Measurements from ENCODE around the gene ST3GAL2. TPM values are rescaled to one million over a fixed set of nuclear protein-coding genes. Genes with fewer than 3 reads are reported as not detected.

ST3GAL2 gene
- polyA plus RNA-seq, 2 of the 4 experiments (the other 2 are of a cell fraction), result 11.1 to 16.3 TPM

DNA sequence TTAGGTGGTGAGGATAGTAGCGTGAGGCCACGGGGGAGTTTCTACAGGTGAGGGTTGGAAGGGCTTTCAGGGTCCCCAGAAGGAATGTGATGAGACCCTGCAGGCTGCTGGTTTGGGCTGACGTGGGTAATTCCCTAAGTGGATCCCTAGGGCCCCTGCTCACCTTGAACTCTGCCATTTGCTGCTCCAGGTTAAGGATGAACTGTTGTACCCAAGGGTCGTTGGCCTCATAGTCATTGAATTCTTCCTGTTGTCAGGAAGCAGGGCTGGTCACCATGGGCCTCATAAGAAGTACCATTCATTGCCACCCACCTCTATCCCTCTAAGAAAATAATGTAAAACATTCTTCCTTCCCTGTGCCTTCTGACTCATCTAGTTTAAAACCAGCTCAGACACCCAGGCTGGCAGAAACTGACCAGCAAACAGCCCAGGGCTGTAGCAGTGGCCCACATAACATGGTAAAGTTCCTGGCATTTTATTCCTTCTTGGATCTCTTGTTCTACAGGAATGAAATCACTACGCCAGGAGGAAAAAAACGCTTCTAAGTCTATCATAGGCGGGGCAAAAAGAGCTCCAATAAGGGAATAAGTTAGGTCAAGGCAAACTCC, 43.1 kb upstream of the ST3GAL2 start:
- TF ChIP-seq ZNF302 (CRISPR knock-in tag; IDR thresholded peaks at IDR 0.05) (no peak), BHLHE40 (IDR thresholded peaks at IDR 0.05; ENCODE audit: low read depth, low read length) (no peak), EHMT2 (IDR thresholded peaks at IDR 0.05; ENCODE audit: low read depth) (no peak), CEBPB (IDR thresholded peaks at IDR 0.05) (no peak), JUN (IDR thresholded peaks at IDR 0.05) (no peak), FOSL2 (IDR thresholded peaks at IDR 0.05) (no peak), FOSL2 (CRISPR knock-in tag; IDR thresholded peaks at IDR 0.05) (no peak), CBX2 (IDR thresholded peaks at IDR 0.05; ENCODE audit: borderline replicate concordance, low read depth) (no peak), ZSCAN20 (CRISPR knock-in tag; IDR thresholded peaks at IDR 0.05) (no peak), MYC (IDR thresholded peaks at IDR 0.05; ENCODE audit: borderline replicate concordance, low read length) (no peak)
- TF ChIP-seq, protein P1, sequence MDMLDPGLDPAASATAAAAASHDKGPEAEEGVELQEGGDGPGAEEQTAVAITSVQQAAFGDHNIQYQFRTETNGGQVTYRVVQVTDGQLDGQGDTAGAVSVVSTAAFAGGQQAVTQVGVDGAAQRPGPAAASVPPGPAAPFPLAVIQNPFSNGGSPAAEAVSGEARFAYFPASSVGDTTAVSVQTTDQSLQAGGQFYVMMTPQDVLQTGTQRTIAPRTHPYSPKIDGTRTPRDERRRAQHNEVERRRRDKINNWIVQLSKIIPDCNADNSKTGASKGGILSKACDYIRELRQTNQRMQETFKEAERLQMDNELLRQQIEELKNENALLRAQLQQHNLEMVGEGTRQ (IDR thresholded peaks at IDR 0.05), result no peak
- TF ChIP-seq, protein P2, sequence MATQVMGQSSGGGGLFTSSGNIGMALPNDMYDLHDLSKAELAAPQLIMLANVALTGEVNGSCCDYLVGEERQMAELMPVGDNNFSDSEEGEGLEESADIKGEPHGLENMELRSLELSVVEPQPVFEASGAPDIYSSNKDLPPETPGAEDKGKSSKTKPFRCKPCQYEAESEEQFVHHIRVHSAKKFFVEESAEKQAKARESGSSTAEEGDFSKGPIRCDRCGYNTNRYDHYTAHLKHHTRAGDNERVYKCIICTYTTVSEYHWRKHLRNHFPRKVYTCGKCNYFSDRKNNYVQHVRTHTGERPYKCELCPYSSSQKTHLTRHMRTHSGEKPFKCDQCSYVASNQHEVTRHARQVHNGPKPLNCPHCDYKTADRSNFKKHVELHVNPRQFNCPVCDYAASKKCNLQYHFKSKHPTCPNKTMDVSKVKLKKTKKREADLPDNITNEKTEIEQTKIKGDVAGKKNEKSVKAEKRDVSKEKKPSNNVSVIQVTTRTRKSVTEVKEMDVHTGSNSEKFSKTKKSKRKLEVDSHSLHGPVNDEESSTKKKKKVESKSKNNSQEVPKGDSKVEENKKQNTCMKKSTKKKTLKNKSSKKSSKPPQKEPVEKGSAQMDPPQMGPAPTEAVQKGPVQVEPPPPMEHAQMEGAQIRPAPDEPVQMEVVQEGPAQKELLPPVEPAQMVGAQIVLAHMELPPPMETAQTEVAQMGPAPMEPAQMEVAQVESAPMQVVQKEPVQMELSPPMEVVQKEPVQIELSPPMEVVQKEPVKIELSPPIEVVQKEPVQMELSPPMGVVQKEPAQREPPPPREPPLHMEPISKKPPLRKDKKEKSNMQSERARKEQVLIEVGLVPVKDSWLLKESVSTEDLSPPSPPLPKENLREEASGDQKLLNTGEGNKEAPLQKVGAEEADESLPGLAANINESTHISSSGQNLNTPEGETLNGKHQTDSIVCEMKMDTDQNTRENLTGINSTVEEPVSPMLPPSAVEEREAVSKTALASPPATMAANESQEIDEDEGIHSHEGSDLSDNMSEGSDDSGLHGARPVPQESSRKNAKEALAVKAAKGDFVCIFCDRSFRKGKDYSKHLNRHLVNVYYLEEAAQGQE (IDR thresholded peaks at IDR 0.05), result no peak
- TF ChIP-seq, protein P3, sequence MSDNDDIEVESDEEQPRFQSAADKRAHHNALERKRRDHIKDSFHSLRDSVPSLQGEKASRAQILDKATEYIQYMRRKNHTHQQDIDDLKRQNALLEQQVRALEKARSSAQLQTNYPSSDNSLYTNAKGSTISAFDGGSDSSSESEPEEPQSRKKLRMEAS (IDR thresholded peaks at IDR 0.05), result no peak
- TF ChIP-seq, protein P4, sequence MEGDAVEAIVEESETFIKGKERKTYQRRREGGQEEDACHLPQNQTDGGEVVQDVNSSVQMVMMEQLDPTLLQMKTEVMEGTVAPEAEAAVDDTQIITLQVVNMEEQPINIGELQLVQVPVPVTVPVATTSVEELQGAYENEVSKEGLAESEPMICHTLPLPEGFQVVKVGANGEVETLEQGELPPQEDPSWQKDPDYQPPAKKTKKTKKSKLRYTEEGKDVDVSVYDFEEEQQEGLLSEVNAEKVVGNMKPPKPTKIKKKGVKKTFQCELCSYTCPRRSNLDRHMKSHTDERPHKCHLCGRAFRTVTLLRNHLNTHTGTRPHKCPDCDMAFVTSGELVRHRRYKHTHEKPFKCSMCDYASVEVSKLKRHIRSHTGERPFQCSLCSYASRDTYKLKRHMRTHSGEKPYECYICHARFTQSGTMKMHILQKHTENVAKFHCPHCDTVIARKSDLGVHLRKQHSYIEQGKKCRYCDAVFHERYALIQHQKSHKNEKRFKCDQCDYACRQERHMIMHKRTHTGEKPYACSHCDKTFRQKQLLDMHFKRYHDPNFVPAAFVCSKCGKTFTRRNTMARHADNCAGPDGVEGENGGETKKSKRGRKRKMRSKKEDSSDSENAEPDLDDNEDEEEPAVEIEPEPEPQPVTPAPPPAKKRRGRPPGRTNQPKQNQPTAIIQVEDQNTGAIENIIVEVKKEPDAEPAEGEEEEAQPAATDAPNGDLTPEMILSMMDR (IDR thresholded peaks at IDR 0.05), result no peak
- TF ChIP-seq, protein P5, sequence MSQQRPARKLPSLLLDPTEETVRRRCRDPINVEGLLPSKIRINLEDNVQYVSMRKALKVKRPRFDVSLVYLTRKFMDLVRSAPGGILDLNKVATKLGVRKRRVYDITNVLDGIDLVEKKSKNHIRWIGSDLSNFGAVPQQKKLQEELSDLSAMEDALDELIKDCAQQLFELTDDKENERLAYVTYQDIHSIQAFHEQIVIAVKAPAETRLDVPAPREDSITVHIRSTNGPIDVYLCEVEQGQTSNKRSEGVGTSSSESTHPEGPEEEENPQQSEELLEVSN (IDR thresholded peaks at IDR 0.05; ENCODE audit: borderline replicate concordance, low read depth), result no peak
- DNase-seq (ENCODE audit: low read depth in 1 of 2, low spot score in 1 of 2) (no peak), FAIRE-seq (no peak), ATAC-seq (peak; percentile 7; a peak in 2 of 6 replicates)
- Histone ChIP-seq H3K27ac (peak overlapping the region in 1 of 2 experiments; percentile 63; a peak in 2 of 6 replicates), H3K9me3 (no peaks in the 10 kb centered on the region), H3K4me1 (peaks cover 8% of the 10 kb centered on the region; the same call in 2 of the 3 replicates), H3K4me2 (no peak overlapping the region), H3K4me3 (no peak overlapping the region)
- ChIA-PET POLR2A (no interaction called here), CTCF (interaction anchor here (1.1 to 2.1 kb wide), 4 partner anchors 8 to 22 kb away, joined by 4 to 5 read pairs (median 4); no protein-coding TSS in a partner anchor)
- WGBS (ENCODE audit: missing lambda C conversion rate), result 80% methylated on average over 5 of the region's 7 CpGs

DNA sequence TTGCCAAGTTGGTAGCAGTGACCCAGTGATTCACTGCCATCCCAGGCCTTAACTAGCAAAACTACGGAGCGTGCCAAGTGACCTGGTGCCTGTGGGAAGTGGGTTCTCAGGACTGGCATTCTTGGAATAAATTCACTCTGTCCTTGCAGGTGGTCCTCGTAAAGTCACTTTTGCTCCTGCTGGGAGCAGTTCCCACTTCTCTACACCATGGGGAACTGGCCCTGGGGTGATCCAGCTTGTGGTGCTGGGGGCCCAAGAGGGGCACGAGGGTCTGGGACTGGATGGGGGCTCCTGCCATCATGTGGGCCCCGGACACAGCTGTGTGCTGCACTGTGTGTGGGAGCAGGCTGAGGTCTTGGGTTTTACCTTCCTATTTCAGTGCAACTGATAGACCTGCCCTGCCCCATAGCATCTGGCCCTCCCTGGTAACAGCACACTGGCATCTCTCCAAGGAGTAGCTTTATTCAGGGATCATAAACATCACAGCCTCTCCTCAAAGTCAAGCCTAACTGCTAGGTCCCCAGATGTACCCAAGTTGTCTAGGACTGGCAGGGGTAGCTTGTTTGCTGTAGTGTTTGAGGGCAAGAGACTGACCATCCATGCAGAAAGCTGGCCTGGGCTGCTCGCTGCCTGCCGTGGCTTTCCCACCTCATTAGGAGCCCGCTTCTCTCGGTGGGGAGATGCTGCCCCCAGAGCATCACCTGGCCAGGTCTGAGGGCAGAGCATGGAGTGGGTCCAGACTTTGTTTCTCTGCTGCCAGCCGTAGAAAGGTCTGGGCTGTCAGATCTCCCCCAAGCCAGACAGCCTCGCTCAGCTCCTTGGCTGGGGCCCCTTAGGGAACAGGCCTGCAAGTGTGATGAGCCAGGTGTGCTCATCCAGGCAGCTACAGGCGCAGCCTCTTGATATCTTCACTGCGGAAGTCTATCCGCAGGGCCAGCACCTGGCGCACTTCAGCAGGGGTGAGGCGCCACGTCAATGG, 41.5 kb upstream of the ST3GAL2 start:
- DNase-seq (ENCODE audit: low read depth in 1 of 2, low spot score in 1 of 2) (no peak), FAIRE-seq (no peak)
- CTCF ChIA-PET, result interaction anchor here (0.5 to 2.2 kb wide), 8 partner anchors 9 to 99 kb away, joined by 3 to 6 read pairs (median 5); no protein-coding TSS in a partner anchor

More for the DNA sequence above, 41.5 kb upstream of the ST3GAL2 start:
- no peaks in the 10 kb centered on the region for H3K9me3 ChIP-seq
- H3K4me1 ChIP-seq, result peaks cover 17% of the 10 kb centered on the region
- POLR2A ChIA-PET, result no interaction called here
- WGBS (ENCODE audit: missing lambda C conversion rate), result 93% methylated on average over 17 of the region's 17 CpGs
- no peak overlapping the region for H3K4me3 ChIP-seq
- H3K27ac ChIP-seq, result no peak overlapping the region
- ATAC-seq, result peak in 1 of 2 experiments; percentile 8; a peak in 2 of 6 replicates
- TF ChIP-seq ZSCAN20 (CRISPR knock-in tag; IDR thresholded peaks at IDR 0.05) (no peak), NR3C1 (IDR thresholded peaks at IDR 0.05) (no peak), HEYL (CRISPR knock-in tag; IDR thresholded peaks at IDR 0.05) (no peak), GATA3 (IDR thresholded peaks at IDR 0.05; ENCODE audit: borderline replicate concordance) (no peak)
- H3K4me2 ChIP-seq, result no peak overlapping the region
